HG02938 (cell line): ENCODE results near the gene PTF1A.
"Not testable (repeated sequence)": the region's sequence is repeated elsewhere in the genome, so short reads cannot be mapped to it uniquely, and the experiment has no call there.

Experiments
- ATAC-seq: cut with Tn5 transposase; IDR thresholded peaks from one replicate; pipeline ENCODE4 v1.9.1; 2021; ENCODE audit warnings: mild to moderate bottlenecking, moderate library complexity; ENCODE audit not compliant: unreplicated experiment

The PTF1A gene

DNA sequence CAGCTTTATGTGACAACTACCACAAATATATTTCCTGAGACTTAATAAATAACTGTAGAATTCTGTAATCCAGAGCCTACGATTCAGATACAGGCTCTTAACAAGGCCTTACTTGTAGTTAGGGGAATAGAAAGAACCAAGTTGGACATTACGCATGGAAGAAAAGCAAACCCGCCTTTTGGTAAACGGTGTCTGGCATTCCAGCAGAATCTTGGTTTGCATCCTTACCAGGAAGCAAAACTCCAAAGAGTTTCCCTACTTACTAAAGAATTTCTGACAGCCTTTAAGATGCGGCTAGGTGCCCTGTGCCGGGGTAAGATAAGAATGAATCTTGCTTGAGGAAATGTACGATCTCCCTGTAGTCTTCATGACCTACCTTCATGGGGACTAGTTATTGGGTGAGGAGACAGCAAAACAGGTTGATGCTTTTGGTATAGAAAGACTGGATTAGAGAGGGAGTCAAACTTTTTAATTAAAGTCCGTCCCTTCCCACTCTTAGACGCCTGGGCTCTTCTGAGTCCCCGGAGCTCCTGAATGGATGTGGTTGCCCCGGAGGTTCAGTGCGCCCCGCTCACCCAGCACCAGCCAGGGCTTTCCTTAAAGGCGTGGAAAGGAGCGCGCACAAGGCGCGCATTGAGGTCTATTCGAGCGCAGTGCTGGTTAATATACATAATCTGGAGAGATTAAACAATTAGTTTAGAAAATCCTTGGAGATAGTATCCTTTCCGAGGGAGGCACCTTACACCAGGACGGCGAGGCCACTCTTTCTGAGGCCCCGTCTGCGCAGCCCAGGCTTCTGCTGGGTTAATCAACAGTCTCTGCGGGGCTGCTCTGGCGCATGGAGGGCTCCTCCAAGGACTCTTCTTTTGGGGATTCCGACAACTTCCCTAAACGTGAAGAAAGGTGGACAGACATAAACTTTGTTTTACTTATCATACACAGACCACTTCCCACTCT, 11.5 kb downstream of the PTF1A start:
- no peak for ATAC-seq

- no peak for ATAC-seq
These were observed 12.7 kb downstream of the PTF1A start for GRCh38 chr10:23204773-23205172.

- ATAC-seq, result no peak
These were observed 14.0 kb downstream of the PTF1A start for GRCh38 chr10:23205972-23206642.

GRCh38 chr10:23217471-23217870, 25.4 kb downstream of the PTF1A start:
- no peak for ATAC-seq

DNA sequence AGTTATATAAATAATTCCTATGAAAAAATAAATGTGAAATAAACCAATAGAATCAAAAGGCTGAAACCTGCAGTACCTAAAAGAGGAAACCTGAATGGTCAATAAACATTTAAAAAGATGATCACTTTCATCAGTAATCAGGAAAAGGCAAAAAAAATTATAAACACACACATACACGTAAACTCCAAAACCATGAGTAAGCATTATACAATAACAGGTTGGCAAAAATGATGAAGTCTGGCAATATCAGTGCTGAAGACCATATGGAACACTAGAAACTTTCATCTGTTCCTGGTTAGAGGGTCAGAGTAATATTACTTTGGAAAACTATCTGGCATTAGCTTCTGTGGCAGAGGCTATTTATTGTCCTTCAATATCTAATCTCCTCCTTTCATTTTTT, 38.5 kb downstream of the PTF1A start:
- ATAC-seq, result no peak

- ATAC-seq, result no peak
These were observed 45.9 kb downstream of the PTF1A start for GRCh38 chr10:23238015-23238414.

GRCh38 chr10:23241779-23242178, 49.7 kb downstream of the PTF1A start:
- ATAC-seq, result not testable (repeated sequence)
